Fibroblast of skin of left biceps (primary cell): ENCODE data around the gene MRPS11.
"Not testable (repeated sequence)": the region's sequence is repeated elsewhere in the genome, so short reads cannot be mapped to it uniquely, and the experiment has no call there.

Experiments
- DNase-seq, 2 experiments: peaks; one replicate each; pipeline ENCODE4 v3.0.0-alpha.2; 2013; ENCODE audit warnings: low read depth in 2 of 2

The MRPS11 gene

DNA sequence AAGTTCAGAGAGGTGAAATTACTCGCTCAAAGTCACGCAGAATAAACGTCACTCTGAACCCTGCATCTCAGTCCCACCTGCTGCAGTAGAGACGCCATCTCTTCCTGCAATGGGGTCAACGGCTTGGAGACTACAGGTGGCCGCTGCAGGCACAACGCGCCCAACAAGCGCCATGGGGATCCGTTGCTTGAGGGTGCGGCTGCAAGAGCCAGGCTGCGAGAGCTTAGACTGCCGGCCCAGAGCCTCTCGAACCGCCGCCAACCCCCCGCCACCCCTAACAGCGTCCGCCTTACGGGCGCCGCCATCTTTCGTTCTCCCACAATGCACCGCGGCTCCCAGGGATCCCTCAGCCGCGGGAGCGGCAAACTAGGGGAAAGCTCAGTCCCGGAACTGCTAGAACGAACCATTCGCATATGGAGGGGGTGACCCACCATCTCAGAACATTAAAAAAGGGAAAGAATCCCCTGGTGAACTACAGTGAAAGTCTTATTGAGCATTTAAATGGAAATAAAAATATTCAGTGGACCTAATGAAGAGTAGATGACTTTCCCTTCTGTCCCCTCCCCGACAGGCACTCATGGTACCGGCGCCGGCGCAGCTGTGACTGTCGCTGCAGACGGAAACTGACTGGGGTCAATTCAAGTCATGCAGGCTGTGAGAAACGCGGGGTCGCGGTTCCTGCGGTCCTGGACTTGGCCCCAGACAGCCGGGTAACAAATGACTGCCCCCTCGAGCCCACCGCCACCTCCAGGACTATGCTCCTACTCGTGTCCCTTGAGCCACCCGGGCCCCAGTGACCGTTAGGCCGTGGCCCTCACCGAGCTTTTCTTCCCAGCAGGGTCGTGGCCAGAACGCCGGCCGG, at the start of gene MRPS11, which contains the start of gene MRPL46:
TSS of gene MRPS11 (plus strand) at position 636 of the 862 bp plus-strand sequence. CDS start at position 646, 10 bp downstream.
TSS of gene MRPL46 (minus strand) at position 316 of the 862 bp plus-strand sequence. CDS start at position 305, 11 bp downstream.
- peak; percentile 71 to 72 for DNase-seq

- no peak for DNase-seq
These were observed 47.7 kb upstream of the MRPS11 start for GRCh38 chr15:88419830-88420229.

GRCh38 chr15:88423331-88423730, 44.2 kb upstream of the MRPS11 start:
- DNase-seq: no peak

GRCh38 chr15:88426304-88426703, 41.2 kb upstream of the MRPS11 start:
- no peak for DNase-seq

DNA sequence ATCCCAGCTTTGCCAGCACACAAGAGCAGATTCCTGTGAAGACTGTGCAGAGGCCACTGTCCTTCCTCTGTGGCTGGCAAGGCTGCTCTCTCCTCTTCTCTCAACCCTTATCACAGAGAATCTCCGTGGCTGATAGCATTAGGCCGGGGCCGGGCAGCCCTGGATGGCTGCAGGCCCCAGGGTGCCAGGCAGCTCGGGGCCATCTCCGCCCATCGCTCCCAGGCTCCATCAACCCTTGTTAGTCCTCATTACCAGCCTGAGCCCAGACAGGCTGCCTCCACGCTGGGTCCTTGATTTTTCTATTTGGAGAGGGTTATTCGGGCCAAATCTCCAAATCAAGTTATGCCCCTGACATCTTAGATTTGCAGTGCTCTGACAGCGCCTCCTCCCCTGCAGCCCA, 39.5 kb upstream of the MRPS11 start:
- no peak for DNase-seq

DNA sequence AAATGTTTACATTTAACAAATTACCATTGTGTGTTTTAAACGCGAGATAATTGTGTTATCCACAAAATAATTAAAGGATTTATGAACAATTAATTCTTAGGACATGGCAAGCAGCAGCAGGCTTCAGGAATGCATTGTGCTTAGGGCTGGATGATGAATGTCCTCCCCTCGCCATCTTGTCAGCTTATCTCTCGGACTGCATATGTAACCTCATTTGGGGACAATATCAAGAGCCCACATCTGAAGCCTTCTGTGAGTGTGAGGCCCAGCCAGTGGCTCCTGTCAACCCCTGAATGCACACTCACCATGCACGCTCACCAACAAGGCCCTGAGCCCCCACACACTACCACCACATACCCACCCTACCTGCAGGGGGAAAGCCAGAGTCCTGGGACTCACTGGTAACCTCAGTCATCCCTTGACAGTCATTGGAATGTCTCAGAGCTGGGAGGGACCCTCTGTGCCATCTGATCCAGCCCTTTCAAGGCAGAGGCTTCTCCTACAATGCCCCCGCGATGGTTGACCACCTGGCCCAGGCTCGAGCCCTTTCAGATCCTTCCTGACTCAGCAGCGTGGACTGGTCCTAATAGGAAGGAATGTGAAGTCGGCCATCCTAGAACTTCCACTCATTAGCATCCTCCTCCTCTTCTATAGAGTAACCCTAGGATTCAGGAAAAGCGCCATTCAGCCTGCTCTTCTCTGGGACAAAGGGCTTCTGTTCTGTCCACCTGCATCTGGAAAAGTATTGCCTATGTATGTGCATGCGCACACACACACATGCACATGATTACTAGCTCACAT, 38.5 kb upstream of the MRPS11 start:
- no peak for DNase-seq

DNA sequence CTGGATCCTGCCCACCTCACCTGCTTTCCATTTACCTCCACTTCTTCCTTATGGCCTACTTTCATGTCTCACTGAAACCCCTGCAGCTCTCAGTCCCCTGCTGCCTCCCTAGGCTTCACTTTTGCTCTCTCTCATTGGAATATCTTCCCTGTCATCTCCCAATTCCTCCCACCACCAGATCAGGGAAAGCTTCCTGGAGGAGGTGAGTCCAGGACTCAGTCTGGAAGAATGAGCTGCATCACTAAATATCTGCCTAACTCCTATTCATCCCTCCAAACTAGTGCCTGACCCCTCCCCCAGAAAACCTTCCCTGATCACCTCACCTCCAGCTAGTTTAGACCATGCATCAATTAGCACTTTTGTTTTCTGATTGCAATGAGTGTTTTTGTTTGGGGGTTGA, 37.5 kb upstream of the MRPS11 start:
- DNase-seq: no peak

DNA sequence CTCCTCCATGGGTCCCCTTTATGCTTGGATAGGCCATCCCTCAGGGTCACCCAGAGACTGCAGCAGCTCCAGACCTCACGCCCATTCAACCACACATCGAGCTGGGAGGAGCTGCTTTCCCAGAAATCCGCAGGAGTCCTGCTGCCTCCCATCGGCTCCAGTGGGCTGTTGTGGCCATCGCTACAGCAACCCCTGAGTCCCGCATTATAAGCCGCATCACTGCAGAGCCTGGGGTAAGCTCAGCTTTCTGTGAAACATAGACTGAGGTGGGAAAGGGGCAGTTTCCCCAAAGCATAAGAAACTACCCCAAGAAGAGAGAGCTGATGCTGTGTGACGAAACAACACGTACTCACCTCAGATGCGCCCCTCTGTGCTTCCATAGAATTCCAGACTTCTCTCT, 36.1 kb upstream of the MRPS11 start:
- no peak for DNase-seq

DNA sequence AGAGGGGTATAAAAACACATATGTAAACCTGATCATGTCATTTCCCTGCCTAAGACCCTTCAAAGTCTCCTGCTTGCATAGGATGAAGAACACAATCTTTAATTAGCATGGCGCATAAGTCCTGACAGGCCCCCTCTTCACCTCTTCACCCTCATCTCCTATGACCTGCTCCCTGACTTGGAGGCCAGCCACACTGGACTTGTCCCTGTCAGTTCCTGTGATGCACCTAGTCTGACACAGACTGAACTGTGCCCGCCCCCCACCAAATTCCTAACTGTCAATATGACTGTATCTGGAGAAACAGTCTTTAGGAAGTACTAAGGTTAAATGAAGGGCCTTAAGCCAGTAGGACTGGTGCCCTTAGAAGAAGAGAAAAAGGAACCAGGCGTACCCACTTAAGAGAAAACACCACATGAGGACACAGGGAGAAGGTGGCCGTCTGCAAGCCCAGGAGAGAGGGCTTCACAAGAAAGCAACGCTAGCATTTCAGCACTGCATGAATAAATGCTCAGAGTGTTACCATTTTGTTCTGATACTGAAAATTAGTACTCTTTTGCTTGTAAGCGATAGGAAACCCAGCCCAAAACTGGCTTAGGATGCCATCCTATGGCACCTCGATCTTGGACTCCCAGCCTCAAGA, 34.3 kb upstream of the MRPS11 start:
- DNase-seq: no peak

GRCh38 chr15:88434106-88434505, 33.4 kb upstream of the MRPS11 start:
- DNase-seq: not testable (repeated sequence)

GRCh38 chr15:88438181-88438580, 29.3 kb upstream of the MRPS11 start:
- no peak for DNase-seq

DNA sequence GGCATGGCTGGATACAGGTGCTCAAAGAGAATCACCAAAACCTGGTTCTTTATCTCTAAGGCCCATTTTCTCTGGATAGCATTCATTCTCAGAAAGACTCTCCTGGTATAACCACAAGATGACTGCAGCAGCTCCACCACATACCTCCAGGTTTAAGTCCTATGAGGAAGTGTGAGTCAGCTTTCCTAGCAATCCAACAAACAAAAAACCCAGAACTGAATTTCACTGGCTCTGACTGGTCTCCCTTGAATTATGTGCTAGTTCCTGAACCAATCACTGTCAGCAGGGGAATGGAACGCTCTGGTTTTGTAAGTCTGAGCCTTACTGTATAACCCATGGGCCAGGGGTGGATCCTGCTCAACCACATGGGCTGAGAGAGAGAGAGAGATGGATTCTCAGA, 27.5 kb upstream of the MRPS11 start:
- no peak for DNase-seq

GRCh38 chr15:88441076-88441730, 26.3 kb upstream of the MRPS11 start:
- no peak for DNase-seq

DNA sequence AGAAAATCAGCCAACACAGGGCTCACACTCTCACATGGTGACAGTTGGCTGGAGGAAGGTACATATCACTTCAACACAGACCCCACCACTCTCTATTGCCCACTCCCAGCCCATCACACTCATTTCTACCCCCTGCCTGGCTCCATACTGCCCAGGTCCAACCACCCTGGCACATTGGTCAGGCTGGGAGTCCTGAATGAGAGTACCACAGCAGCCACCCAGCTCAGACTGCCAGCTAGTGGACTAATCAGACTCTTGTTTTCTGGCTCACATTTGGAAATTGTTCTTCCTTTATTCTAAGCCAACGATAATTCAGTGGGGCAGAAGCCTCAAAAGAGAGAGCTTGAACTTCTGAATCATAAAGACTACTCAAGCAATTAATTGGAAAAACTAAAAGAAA, 20.3 kb upstream of the MRPS11 start:
- no peak for DNase-seq

- no peak for DNase-seq
These were observed 19.8 kb upstream of the MRPS11 start for GRCh38 chr15:88447741-88448140.

DNA sequence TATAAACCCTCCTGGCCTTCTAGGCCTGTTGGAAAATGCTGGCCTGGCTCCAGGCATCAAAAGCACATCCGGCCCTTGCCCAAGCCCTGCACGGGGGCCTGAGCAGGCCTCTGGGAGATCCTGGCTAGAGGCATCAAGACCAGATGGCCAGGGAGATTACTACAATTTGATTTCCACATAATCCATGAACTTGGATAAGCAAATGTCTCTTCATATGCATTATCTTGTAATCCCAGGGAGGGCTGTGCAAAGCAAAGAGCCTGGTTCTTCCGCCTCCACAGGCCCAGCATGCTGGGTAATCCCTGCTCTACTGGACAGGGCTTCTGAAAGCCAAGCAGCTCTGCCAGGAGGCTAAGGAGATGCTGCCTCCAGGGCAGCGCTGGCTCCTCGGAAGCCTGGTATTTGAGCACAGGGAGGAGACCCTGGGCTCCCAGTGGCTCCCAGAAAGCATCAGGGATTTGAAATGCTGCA, 18.5 kb upstream of the MRPS11 start:
- no peak for DNase-seq

GRCh38 chr15:88449581-88449980, 17.9 kb upstream of the MRPS11 start:
- DNase-seq: no peak

GRCh38 chr15:88450125-88450798, 17.2 kb upstream of the MRPS11 start:
- DNase-seq: peak; percentile 19 to 24

DNA sequence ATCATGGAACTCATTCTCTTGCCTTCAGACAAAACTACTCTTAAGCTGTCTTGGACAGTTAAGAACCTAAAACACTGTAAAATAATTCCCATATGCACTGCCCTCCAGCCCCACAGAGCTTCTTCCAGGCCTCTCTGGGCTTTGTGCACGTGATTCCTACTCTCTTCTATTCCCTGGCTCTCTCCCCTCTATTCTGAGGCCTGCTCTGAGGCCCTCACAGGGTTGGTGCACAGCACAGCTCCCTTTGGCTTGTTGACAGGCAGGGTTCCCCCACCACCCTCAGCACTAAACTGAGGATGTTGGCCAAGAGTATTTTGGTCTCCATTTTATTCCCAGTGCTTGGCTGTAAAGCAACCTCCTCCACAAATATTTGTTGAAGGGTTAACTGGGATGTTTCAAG, 13.9 kb upstream of the MRPS11 start:
- no peak for DNase-seq

DNA sequence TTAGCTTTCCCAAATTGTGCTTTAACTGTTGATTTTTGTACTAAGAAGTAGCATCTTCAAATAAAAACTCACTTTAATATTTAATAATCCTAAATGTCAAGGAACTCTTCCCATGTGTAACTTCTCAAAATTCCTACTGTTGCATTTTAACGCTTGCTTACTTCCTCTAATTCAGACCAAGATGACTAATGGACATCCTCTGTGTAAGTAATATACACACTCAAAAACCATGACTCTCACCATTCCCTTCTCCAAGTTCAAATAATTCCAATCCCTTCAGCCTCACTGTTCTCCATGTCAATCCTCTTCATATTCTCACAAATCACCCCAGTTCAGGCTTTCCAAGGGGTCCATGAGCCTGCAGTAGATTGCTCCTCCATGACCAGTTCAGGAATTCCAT, 13.3 kb upstream of the MRPS11 start:
- no peak for DNase-seq
